Ascending aorta (tissue), 2 donors: Measurements from ENCODE around the gene RCAN2. TPM values are rescaled to one million over a fixed set of nuclear protein-coding genes. Genes with fewer than 3 reads are reported as not detected.

Experiments used
- DNase-seq, 2 donors: peaks; one replicate each; pipeline ENCODE4 v3.0.0-alpha.2; 2019; ENCODE audit warnings: low spot score in 2 of 2
- H3K27ac ChIP-seq, 2 donors: fragments of 200-600 bp; sonication (generic); one replicate each; pipeline ENCODE4 v1.5.1; 2016 to 2017; ENCODE audit warnings: mild to moderate bottlenecking in 1 of 2
- H3K27me3 ChIP-seq: fragments of 200-600 bp; sonication (generic); one replicate; pipeline ENCODE4 v1.5.1; 2017
- H3K36me3 ChIP-seq, 2 donors: fragments of 200-600 bp; sonication (generic); one replicate each; pipeline ENCODE4 v1.5.1; 2016
- H3K4me1 ChIP-seq, 2 donors: fragments of 200-600 bp; sonication (generic); one replicate each; pipeline ENCODE4 v1.5.1; 2016 to 2017; ENCODE audit warnings: mild to moderate bottlenecking in 1 of 2
- H3K4me3 ChIP-seq, 2 donors: fragments of 200-600 bp; sonication (generic); one replicate each; pipeline ENCODE4 v1.5.1; 2016 to 2017; ENCODE audit warnings: mild to moderate bottlenecking in 1 of 2
- H3K9me3 ChIP-seq, 2 donors: fragments of 200-600 bp; sonication (generic); one replicate each; pipeline ENCODE4 v1.5.1; 2016
- intact Hi-C: fragments of 100-400 bp; cut with DNase I; formaldehyde crosslinking; loops from one replicate; pipeline ENCODE4 v1.15.1; 2023
- total RNA-seq: library from RNA; depleted of rRNA; stranded (reverse); fragments of >200 nt; gene quantifications from one replicate; pipeline ENCODE4 v1.1.0, GENCODE V29; 2016
- TF ChIP-seq, protein P1 (sequence below), 3 experiments: fragments of 200-600 bp in 2 of 3; fragments of 450-650 bp in 1 of 3; sonication (generic) in 2 of 3; IDR thresholded peaks; one replicate each; pipeline ENCODE4 v1.5.1; 2016 to 2019; ENCODE audit warnings: antibody characterized with exemption in 3 of 3, mild to moderate bottlenecking in 1 of 3, moderate library complexity in 1 of 3

RCAN2 gene
- total RNA-seq, 1 donor from 2014 or later = 83.4 TPM

GRCh38 chr6:46270336-46270735 lies 220.9 kb downstream of the RCAN2 start:
- intact Hi-C loops = no loop called here
- Histone ChIP-seq H3K9me3 (no peaks in the 10 kb centered on the region), H3K4me1 (peaks cover 0 to 8% of the 10 kb centered on the region in 2 donors), H3K36me3 (peaks cover 0 to 2% of the 10 kb centered on the region in 2 donors), H3K27me3 (no peaks in the 10 kb centered on the region), H3K4me3 (no peak overlapping the region), H3K27ac (no peak overlapping the region)
- no peak for DNase-seq
- TF ChIP-seq, protein P1, sequence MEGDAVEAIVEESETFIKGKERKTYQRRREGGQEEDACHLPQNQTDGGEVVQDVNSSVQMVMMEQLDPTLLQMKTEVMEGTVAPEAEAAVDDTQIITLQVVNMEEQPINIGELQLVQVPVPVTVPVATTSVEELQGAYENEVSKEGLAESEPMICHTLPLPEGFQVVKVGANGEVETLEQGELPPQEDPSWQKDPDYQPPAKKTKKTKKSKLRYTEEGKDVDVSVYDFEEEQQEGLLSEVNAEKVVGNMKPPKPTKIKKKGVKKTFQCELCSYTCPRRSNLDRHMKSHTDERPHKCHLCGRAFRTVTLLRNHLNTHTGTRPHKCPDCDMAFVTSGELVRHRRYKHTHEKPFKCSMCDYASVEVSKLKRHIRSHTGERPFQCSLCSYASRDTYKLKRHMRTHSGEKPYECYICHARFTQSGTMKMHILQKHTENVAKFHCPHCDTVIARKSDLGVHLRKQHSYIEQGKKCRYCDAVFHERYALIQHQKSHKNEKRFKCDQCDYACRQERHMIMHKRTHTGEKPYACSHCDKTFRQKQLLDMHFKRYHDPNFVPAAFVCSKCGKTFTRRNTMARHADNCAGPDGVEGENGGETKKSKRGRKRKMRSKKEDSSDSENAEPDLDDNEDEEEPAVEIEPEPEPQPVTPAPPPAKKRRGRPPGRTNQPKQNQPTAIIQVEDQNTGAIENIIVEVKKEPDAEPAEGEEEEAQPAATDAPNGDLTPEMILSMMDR (IDR thresholded peaks at IDR 0.05) = no peak

- no peak overlapping the region for H3K4me3 ChIP-seq
- H3K9me3 ChIP-seq = no peaks in the 10 kb centered on the region
- H3K4me1 ChIP-seq = peaks cover 0 to 8% of the 10 kb centered on the region in 2 donors
- intact Hi-C loops = no loop called here
- H3K36me3 ChIP-seq = peaks cover 0 to 2% of the 10 kb centered on the region in 2 donors
- H3K27ac ChIP-seq = no peak overlapping the region
- no peaks in the 10 kb centered on the region for H3K27me3 ChIP-seq
- TF ChIP-seq, protein P1 (IDR thresholded peaks at IDR 0.05) = no peak
- DNase-seq = no peak
Observed at GRCh38 chr6:46269447-46270229, 221.6 kb downstream of the RCAN2 start.

DNA sequence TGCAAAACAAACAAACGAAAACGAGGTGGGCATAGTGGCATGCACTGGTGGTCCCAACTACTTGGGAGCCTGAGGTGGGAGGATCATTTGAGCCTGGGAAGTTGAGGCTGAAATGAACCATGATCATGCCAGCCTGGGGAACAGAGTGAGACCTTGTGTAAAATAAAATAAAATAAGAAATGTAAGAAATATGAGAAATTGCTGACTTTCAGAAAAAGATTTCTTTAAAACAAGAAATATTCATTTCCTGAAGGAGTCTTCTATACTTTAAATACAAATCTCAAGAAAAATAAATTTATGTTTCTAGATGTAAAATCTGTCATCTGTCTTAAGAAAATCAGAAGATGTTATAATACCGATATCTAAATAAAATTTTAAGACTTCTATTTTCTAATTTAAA lies 223.7 kb downstream of the RCAN2 start:
- Histone ChIP-seq H3K4me1 (peaks cover 0 to 10% of the 10 kb centered on the region in 2 donors), H3K27ac (no peak overlapping the region), H3K4me3 (no peak overlapping the region), H3K27me3 (no peaks in the 10 kb centered on the region), H3K9me3 (no peaks in the 10 kb centered on the region), H3K36me3 (peaks cover 0 to 2% of the 10 kb centered on the region in 2 donors)
- TF ChIP-seq, protein P1 (IDR thresholded peaks at IDR 0.05) = no peak
- no peak for DNase-seq
- intact Hi-C loops = no loop called here

DNA sequence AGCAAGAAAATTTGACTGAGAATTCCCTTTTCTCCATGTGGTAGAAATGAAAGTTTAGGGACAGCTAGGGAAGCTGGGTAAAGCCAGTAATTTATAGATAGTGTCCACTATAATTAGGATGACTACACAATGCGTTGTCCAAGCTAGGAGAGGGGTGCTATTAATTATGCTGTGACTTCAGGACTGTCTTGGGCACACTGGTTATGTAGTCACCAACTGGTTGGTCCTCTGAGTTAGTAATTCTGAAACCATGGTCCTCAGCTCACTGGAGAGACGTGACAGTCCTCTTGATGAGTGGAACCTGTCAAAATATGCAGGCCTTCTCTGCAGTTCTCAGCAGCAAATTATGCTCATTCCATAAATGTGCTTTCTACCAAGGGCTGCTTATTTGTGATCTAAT lies 225.9 kb downstream of the RCAN2 start:
- DNase-seq = no peak
- no peak overlapping the region for H3K27ac ChIP-seq
- intact Hi-C loops = no loop called here
- peaks cover 0 to 10% of the 10 kb centered on the region in 2 donors for H3K4me1 ChIP-seq
- peaks cover 0 to 2% of the 10 kb centered on the region in 2 donors for H3K36me3 ChIP-seq
- no peaks in the 10 kb centered on the region for H3K9me3 ChIP-seq
- no peaks in the 10 kb centered on the region for H3K27me3 ChIP-seq
- no peak overlapping the region for H3K4me3 ChIP-seq
- TF ChIP-seq, protein P1 (IDR thresholded peaks at IDR 0.05) = no peak

GRCh38 chr6:46263707-46264086 lies 227.6 kb downstream of the RCAN2 start:
- Histone ChIP-seq H3K27me3 (no peaks in the 10 kb centered on the region), H3K4me3 (no peak overlapping the region), H3K9me3 (no peaks in the 10 kb centered on the region), H3K27ac (no peak overlapping the region), H3K4me1 (peaks cover 0 to 10% of the 10 kb centered on the region in 2 donors), H3K36me3 (peaks cover 0 to 2% of the 10 kb centered on the region in 2 donors)
- intact Hi-C loops = no loop called here
- no peak for DNase-seq
- TF ChIP-seq, protein P1 (IDR thresholded peaks at IDR 0.05) = no peak
